KMS-11 (cell line): ENCODE measurements around the gene LETM1.

ENCODE experiments used
- H2AFZ ChIP-seq: fragments of 200-600 bp; sonication (generic); 2 replicates; pipeline ENCODE4 v1.6.1; 2016; ENCODE audit warnings: antibody characterized with exemption, mixed run types, low read depth
- H3K27ac ChIP-seq: fragments of 200-600 bp; sonication (generic); 2 replicates; pipeline ENCODE4 v1.6.1; 2016; ENCODE audit warnings: mild to moderate bottlenecking, mixed run types
- H3K27me3 ChIP-seq: fragments of 200-600 bp; sonication (generic); 2 replicates; pipeline ENCODE4 v1.6.1; 2017; ENCODE audit warnings: mild to moderate bottlenecking, low read depth, mixed run types, moderate library complexity; ENCODE audit not compliant: insufficient read depth
- H3K36me3 ChIP-seq: fragments of 200-600 bp; sonication (generic); 2 replicates; pipeline ENCODE4 v1.6.1; 2017; ENCODE audit warnings: mild to moderate bottlenecking, mixed run types; ENCODE audit not compliant: insufficient read depth
- H3K4me1 ChIP-seq: fragments of 200-600 bp; sonication (generic); 2 replicates; pipeline ENCODE4 v1.6.1; 2016; ENCODE audit warnings: mild to moderate bottlenecking, low read depth, mixed run types; ENCODE audit not compliant: poor library complexity, severe bottlenecking
- H3K4me2 ChIP-seq: fragments of 200-600 bp; sonication (generic); 2 replicates; pipeline ENCODE4 v1.7.0; 2016; ENCODE audit warnings: mild to moderate bottlenecking, mixed run types
- H3K4me3 ChIP-seq: fragments of 200-600 bp; sonication (generic); IDR thresholded peaks from 2 replicates; pipeline ENCODE4 v1.6.1; 2017; ENCODE audit warnings: low read depth, low read length, mixed read lengths; ENCODE audit not compliant: insufficient read depth
- H3K79me2 ChIP-seq: fragments of 200-600 bp; sonication (generic); 2 replicates; pipeline ENCODE4 v1.6.1; 2016; ENCODE audit warnings: low read depth, mixed run types; ENCODE audit not compliant: insufficient read depth
- H3K9ac ChIP-seq: fragments of 200-600 bp; sonication (generic); 2 replicates; pipeline ENCODE4 v1.6.1; 2016; ENCODE audit warnings: mild to moderate bottlenecking, mixed run types
- H4K20me1 ChIP-seq: fragments of 200-600 bp; sonication (generic); 2 replicates; pipeline ENCODE4 v1.6.1; 2016; ENCODE audit warnings: mild to moderate bottlenecking, mixed run types; ENCODE audit not compliant: insufficient read depth
- CTCF ChIP-seq: fragments of 200-600 bp; sonication (generic); conservative IDR thresholded peaks from 2 replicates; pipeline ENCODE4 v1.6.1; 2017; ENCODE audit warnings: low read depth, mild to moderate bottlenecking, antibody characterized with exemption, low read length, moderate library complexity, mixed read lengths

Gene LETM1

GRCh38 chr4:1768367-1769034, 87.5 kb downstream of the LETM1 start:
- Histone ChIP-seq H3K4me3 (no peak overlapping the region), H3K9ac (no peak overlapping the region), H4K20me1 (no peaks in the 10 kb centered on the region), H3K79me2 (no peaks in the 10 kb centered on the region), H3K4me1 (peaks cover 4% of the 10 kb centered on the region), H2AFZ (no peak overlapping the region), H3K36me3 (no peaks in the 10 kb centered on the region), H3K27ac (no peak overlapping the region), H3K4me2 (no peak overlapping the region), H3K27me3 (peaks cover 6% of the 10 kb centered on the region; the same call in 1 of the 2 replicates)
- no peak for TF ChIP-seq CTCF

- Histone ChIP-seq H3K4me3 (no peak overlapping the region), H4K20me1 (no peaks in the 10 kb centered on the region), H3K27me3 (peaks cover 6% of the 10 kb centered on the region; the same call in 1 of the 2 replicates), H3K79me2 (no peaks in the 10 kb centered on the region), H3K27ac (no peak overlapping the region), H2AFZ (no peak overlapping the region), H3K4me1 (peaks cover 4% of the 10 kb centered on the region), H3K36me3 (no peaks in the 10 kb centered on the region), H3K4me2 (no peak overlapping the region), H3K9ac (no peak overlapping the region)
- TF ChIP-seq CTCF: no peak
These were observed 88.1 kb downstream of the LETM1 start for GRCh38 chr4:1767770-1768366.

GRCh38 chr4:1767061-1767769, 88.7 kb downstream of the LETM1 start:
- Histone ChIP-seq H3K9ac (no peak overlapping the region), H3K4me3 (no peak overlapping the region), H3K4me1 (peaks cover 4% of the 10 kb centered on the region), H3K4me2 (no peak overlapping the region), H3K27me3 (peaks cover 6% of the 10 kb centered on the region; the same call in 1 of the 2 replicates), H4K20me1 (no peaks in the 10 kb centered on the region), H3K79me2 (no peaks in the 10 kb centered on the region), H3K27ac (no peak overlapping the region), H3K36me3 (no peaks in the 10 kb centered on the region), H2AFZ (no peak overlapping the region)
- no peak for TF ChIP-seq CTCF

GRCh38 chr4:1766106-1767060, 89.6 kb downstream of the LETM1 start:
- no peaks in the 10 kb centered on the region for H3K79me2 ChIP-seq
- H3K27me3 ChIP-seq: peaks cover 6% of the 10 kb centered on the region; the same call in 1 of the 2 replicates
- no peak overlapping the region for H3K9ac ChIP-seq
- H3K27ac ChIP-seq: no peak overlapping the region
- H4K20me1 ChIP-seq: no peaks in the 10 kb centered on the region
- no peaks in the 10 kb centered on the region for H3K4me1 ChIP-seq
- no peak overlapping the region for H3K4me2 ChIP-seq
- TF ChIP-seq CTCF: no peak
- no peak overlapping the region for H3K4me3 ChIP-seq
- H2AFZ ChIP-seq: no peak overlapping the region
- no peaks in the 10 kb centered on the region for H3K36me3 ChIP-seq
